Tibial artery (tissue), 4 donors: ENCODE results near the gene HSH2D.

Experiments
- DNase-seq, 2 donors: peaks; one replicate each; pipeline ENCODE4 v3.0.0-alpha.2; 2019
- H3K27ac ChIP-seq, 2 donors: fragments of 200-600 bp; sonication (generic) in 1 of 2; 1 replicate in 1 of 2; 2 replicates in 1 of 2; pipeline ENCODE4 v1.5.1; 2018 to 2019; ENCODE audit warnings: mild to moderate bottlenecking in 1 of 2
- H3K27me3 ChIP-seq, 2 donors: fragments of 200-600 bp; sonication (generic) in 1 of 2; one replicate each; pipeline versions ENCODE4 v1.5.1 to v1.6.0; 2016 to 2019
- H3K36me3 ChIP-seq, 3 donors: fragments of 200-600 bp; sonication (generic) in 2 of 3; one replicate each; pipeline ENCODE4 v1.5.1; 2016 to 2019; ENCODE audit warnings: mild to moderate bottlenecking in 2 of 3
- H3K4me1 ChIP-seq, 4 donors: fragments of 200-600 bp; sonication (generic) in 2 of 4; 1 replicate in 3 of 4; 2 replicates in 1 of 4; pipeline ENCODE4 v1.5.1; 2016 to 2019
- H3K4me3 ChIP-seq, 2 donors: fragments of 200-600 bp; sonication (generic) in 1 of 2; 1 replicate in 1 of 2; 2 replicates in 1 of 2; pipeline ENCODE4 v1.5.1; 2018 to 2019; ENCODE audit warnings: mild to moderate bottlenecking in 2 of 2
- H3K9me3 ChIP-seq, 3 donors: fragments of 200-600 bp; sonication (generic) in 1 of 3; one replicate each; pipeline ENCODE4 v1.5.1; 2016 to 2019
- intact Hi-C: fragments of 100-400 bp; cut with DNase I; formaldehyde crosslinking; loops from one replicate; pipeline ENCODE4 v1.15.0; 2023; ENCODE audit warnings: low total_unique reads
- TF ChIP-seq, protein P1 (sequence below), 2 experiments: fragments of 200-600 bp in 1 of 2; fragments of 450-650 bp in 1 of 2; IDR thresholded peaks; one replicate each; pipeline ENCODE4 v1.5.1; 2017 to 2019; ENCODE audit warnings: antibody characterized with exemption in 2 of 2, mild to moderate bottlenecking in 1 of 2, moderate library complexity in 1 of 2

HSH2D gene

DNA sequence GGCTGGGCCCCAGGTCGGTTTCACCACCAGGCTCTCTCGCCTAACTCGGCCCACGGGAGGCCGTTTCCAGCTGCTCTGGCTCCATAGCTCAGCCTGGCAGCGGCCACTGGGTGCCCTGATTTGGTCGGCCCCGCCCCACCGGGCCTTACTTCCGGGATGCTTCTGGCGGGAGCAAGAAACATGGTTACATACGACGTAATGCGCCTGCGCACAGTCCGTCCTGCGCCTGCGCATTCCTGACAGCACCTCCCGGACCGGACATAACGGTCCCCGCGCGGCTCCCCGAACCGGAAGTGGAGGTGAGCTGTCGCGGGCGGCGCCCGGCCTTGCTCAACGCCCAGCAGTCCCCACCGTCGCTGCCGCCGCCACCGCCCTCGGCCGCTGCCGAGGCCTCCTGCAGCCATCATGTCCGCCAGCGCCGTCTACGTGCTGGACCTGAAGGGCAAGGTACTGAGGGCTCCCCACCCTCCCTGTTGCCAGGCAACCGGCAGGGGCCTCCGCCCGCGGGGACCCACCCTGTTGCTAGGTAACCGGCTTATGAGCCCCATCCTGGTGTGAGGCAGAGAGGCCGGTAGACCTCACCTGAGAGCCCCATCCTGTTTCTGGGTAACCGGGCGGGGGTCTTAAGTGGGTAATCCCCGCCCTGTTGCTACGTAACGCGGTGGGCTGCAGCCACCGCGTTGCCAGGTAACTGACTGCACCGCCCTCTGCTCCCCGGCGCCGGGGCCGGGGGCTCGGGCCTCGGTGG lies 54.3 kb downstream of the HSH2D start, which contains the start of gene AP1M1:
AP1M1 (plus strand) TSS at position 290 of the 748 bp plus-strand sequence; CDS start at position 406, 116 bp downstream.
- no peaks in the 10 kb centered on the region for H3K9me3 ChIP-seq
- DNase-seq = peak; percentile 96 to 99
- peak within 1 kb of the TSS; percentile 73 to 97 for H3K4me3 ChIP-seq
- H3K36me3 ChIP-seq = peaks cover 8 to 30% (median 12%) of the 10 kb centered on the region in 3 donors
- intact Hi-C loops = no loop called here
- no peaks in the 10 kb centered on the region for H3K27me3 ChIP-seq
- H3K4me1 ChIP-seq = peaks cover 0 to 38% (median 31%) of the 10 kb centered on the region in 4 donors
- H3K27ac ChIP-seq = peak within 1 kb of the TSS; percentile 76 to 88
- TF ChIP-seq, protein P1, sequence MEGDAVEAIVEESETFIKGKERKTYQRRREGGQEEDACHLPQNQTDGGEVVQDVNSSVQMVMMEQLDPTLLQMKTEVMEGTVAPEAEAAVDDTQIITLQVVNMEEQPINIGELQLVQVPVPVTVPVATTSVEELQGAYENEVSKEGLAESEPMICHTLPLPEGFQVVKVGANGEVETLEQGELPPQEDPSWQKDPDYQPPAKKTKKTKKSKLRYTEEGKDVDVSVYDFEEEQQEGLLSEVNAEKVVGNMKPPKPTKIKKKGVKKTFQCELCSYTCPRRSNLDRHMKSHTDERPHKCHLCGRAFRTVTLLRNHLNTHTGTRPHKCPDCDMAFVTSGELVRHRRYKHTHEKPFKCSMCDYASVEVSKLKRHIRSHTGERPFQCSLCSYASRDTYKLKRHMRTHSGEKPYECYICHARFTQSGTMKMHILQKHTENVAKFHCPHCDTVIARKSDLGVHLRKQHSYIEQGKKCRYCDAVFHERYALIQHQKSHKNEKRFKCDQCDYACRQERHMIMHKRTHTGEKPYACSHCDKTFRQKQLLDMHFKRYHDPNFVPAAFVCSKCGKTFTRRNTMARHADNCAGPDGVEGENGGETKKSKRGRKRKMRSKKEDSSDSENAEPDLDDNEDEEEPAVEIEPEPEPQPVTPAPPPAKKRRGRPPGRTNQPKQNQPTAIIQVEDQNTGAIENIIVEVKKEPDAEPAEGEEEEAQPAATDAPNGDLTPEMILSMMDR (IDR thresholded peaks at IDR 0.05) = peak in 1 of 2 experiments; percentile 5

DNA sequence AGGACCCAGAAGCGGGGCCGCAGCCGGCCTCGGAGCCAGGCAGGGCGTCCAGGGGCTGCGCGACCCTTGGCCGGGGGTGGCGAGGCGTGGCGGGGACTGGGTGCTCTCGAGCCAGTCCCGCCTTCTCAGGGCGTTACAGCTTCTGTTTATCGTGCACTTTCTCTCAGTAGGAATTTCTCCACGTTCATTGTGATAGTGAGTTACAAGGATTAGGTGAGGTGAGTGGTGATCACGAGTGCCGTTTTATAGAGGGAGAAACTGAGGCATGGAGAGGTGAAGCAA lies 54.8 kb downstream of the HSH2D start:
- Histone ChIP-seq H3K36me3 (peaks cover 8 to 30% (median 15%) of the 10 kb centered on the region in 3 donors), H3K9me3 (no peaks in the 10 kb centered on the region), H3K27ac (peak overlapping the region; percentile 76 to 88), H3K4me1 (peaks cover 0 to 38% (median 31%) of the 10 kb centered on the region in 4 donors), H3K4me3 (peak overlapping the region; percentile 73 to 97), H3K27me3 (no peaks in the 10 kb centered on the region)
- DNase-seq = no peak
- TF ChIP-seq, protein P1 (IDR thresholded peaks at IDR 0.05) = no peak
- intact Hi-C loops = no loop called here

DNA sequence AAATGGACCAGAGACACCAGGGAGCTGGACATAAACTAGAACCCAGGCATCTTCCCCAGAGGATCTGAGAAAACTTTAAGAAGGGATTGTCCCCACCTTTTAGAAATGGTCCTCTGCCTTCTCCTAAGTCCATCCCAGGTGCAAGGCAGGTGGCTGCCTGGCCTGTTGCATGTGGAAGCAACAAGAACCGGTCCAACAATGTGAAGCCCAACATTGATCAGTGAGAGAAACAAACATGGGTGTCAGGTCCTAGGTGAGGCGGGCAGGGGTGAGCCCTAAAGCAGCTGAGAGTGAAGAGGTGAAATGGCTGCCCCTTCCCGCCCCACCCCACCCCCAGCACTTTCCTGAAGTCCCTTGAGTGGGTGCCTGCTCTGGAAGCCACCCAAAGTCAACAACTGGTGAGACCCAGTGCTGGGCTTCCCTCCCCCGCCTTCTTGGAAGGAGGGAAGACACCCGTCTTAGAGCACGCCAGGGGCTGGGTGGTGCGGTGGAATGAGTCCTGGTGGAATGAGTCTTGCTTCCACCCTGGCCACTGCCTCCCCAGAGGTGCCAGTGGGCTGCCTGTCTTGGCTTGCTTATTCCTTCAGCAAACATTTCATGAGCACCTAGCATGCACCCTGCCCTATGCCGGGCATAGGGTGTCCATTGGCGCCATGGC lies 55.9 kb downstream of the HSH2D start:
- H3K27me3 ChIP-seq = no peaks in the 10 kb centered on the region
- intact Hi-C loops = no loop called here
- H3K9me3 ChIP-seq = no peaks in the 10 kb centered on the region
- peak overlapping the region in 1 of 2 donors; percentile 97 for H3K4me3 ChIP-seq
- peak overlapping the region; percentile 76 to 88 for H3K27ac ChIP-seq
- H3K4me1 ChIP-seq = peaks cover 0 to 38% (median 31%) of the 10 kb centered on the region in 4 donors
- TF ChIP-seq, protein P1 (IDR thresholded peaks at IDR 0.05) = no peak
- H3K36me3 ChIP-seq = peaks cover 12 to 38% (median 26%) of the 10 kb centered on the region in 3 donors
- peak in 1 of 2 donors; percentile 54 for DNase-seq

DNA sequence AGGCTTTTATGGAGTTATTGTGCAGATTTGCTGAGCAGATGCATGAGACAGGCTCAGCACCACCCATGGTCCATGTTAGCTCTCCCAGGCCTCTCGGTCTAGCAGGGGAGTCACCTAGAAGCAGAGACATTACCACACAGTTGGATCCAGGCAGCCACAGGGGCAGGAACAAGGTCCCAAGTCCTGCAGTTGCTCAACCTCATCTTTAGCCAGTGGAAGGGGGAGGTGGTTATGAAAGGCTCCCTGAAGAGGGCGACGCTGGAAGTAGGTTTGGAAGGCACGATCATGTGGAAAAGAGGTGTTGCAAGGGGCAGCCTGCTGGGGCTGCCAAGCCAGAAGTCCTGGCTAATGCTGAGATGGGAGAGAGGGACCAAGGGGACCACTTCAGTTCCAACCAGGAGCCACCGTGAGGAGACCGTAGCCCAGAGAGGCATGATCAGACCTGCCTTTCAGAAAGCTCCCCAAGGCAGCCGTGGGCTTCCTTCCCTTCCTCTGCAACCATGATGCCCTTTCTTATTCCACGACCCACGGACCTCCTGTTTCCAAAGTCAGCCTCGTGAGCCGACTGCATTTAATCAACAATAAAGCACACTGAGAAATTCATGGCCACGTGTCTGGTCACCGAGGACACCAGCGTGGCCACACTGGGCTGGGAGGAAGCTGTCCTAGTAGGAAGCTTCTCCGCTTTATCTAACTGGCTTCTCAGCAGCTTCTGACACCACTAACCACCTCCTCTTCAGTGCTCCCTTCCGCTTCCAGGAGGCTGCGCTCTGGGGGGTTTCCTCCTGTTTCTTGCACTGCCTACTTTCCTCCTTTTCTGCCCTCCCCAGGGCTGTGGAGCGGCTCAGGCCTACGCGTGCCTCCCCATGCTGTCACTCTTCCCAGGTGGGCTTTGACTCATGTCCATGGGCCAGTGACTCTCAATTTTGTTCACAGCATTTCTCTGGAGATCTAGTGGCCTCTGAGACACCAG lies 56.8 kb downstream of the HSH2D start:
- no peak overlapping the region for H3K4me3 ChIP-seq
- DNase-seq = peak; percentile 74 to 78
- TF ChIP-seq, protein P1 (IDR thresholded peaks at IDR 0.05) = no peak
- H3K36me3 ChIP-seq = peaks cover 12 to 47% (median 33%) of the 10 kb centered on the region in 3 donors
- H3K27ac ChIP-seq = no peak overlapping the region
- intact Hi-C loops = no loop called here
- H3K4me1 ChIP-seq = peaks cover 0 to 38% (median 31%) of the 10 kb centered on the region in 4 donors
- no peaks in the 10 kb centered on the region for H3K9me3 ChIP-seq
- H3K27me3 ChIP-seq = no peaks in the 10 kb centered on the region

DNA sequence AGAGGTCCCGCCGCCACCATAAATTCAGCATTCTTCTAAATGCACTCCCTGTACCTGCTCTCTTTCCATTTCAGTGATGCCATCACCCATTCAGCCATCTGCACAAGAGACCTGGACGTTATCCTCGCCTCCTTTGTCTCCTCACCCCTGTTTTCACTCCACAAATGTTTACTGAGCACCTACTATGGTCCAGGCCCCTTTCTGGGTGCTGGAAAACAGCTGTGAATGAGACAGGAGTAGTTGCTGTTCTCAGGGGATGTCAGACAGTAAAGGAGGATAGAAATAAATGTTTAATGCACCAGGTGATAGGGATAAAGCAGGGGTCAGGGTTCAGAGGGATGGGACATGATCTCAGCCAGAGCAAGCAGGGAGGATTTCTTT lies 57.5 kb downstream of the HSH2D start:
- peaks cover 19 to 54% (median 40%) of the 10 kb centered on the region in 3 donors for H3K36me3 ChIP-seq
- intact Hi-C loops = no loop called here
- no peak overlapping the region for H3K27ac ChIP-seq
- no peaks in the 10 kb centered on the region for H3K9me3 ChIP-seq
- H3K4me3 ChIP-seq = no peak overlapping the region
- TF ChIP-seq, protein P1 (IDR thresholded peaks at IDR 0.05) = no peak
- DNase-seq = peak in 1 of 2 donors; percentile 27
- no peaks in the 10 kb centered on the region for H3K27me3 ChIP-seq
- peaks cover 0 to 38% (median 31%) of the 10 kb centered on the region in 4 donors for H3K4me1 ChIP-seq
